Fibroblast of lung (primary cell): ENCODE data around the gene C20orf141. TPM values are rescaled to one million over a fixed set of nuclear protein-coding genes. Genes with fewer than 3 reads are reported as not detected.
"Not testable (repeated sequence)": the region's sequence is repeated elsewhere in the genome, so short reads cannot be mapped to it uniquely, and the experiment has no call there.

Experiments
- DNase-seq, 2 donors: peaks; one replicate each; pipeline versions ENCODE4 v3.0.0 to v3.0.0-alpha.2; 2010; ENCODE audit warnings: low read depth in 2 of 2
- H2AFZ ChIP-seq: 2 replicates; pipeline ENCODE4 v1.5.1; 2012; ENCODE audit warnings: low read length, control low read depth, inconsistent platforms
- H3K27ac ChIP-seq: 2 replicates; pipeline ENCODE4 v1.5.1; 2011; ENCODE audit warnings: low read length, control low read depth; ENCODE audit not compliant: insufficient read depth
- H3K27me3 ChIP-seq: 2 replicates; pipeline ENCODE4 v1.5.1; 2011; ENCODE audit warnings: mild to moderate bottlenecking, low read length; ENCODE audit not compliant: control insufficient read depth, insufficient read depth
- H3K36me3 ChIP-seq: 2 replicates; pipeline ENCODE4 v1.5.1; 2011; ENCODE audit warnings: low read length; ENCODE audit not compliant: control insufficient read depth, insufficient read depth
- H3K4me1 ChIP-seq: 2 replicates; pipeline ENCODE4 v1.5.1; 2011; ENCODE audit warnings: low read length; ENCODE audit not compliant: control insufficient read depth, insufficient read depth; ENCODE audit errors: extremely low read depth
- H3K4me2 ChIP-seq: 2 replicates; pipeline ENCODE4 v1.5.1; 2011; ENCODE audit warnings: low read length, control low read depth; ENCODE audit not compliant: insufficient read depth; ENCODE audit errors: extremely low read depth
- H3K4me3 ChIP-seq, 4 experiments: fragments of 200-600 bp in 1 of 4; sonication (generic) in 1 of 4; replicated peaks in 1 of 4; 2 replicates each; pipeline ENCODE4 v1.5.1; 2011 to 2016; ENCODE audit warnings: low read length in 4 of 4, low read depth in 3 of 4, mild to moderate bottlenecking in 3 of 4, control low read depth in 2 of 4, inconsistent platforms in 1 of 4, mixed read lengths in 1 of 4; ENCODE audit not compliant: insufficient read depth in 1 of 4; ENCODE audit errors: control extremely low read depth in 1 of 4
- H3K79me2 ChIP-seq: 2 replicates; pipeline ENCODE4 v1.5.1; 2012; ENCODE audit warnings: mild to moderate bottlenecking, low read length, inconsistent platforms; ENCODE audit not compliant: control insufficient read depth, insufficient read depth
- H3K9ac ChIP-seq: 2 replicates; pipeline ENCODE4 v1.5.1; 2011; ENCODE audit warnings: mild to moderate bottlenecking, low read length, control low read depth; ENCODE audit not compliant: insufficient read depth
- H3K9me3 ChIP-seq: 2 replicates; pipeline ENCODE4 v1.5.1; 2012; ENCODE audit warnings: low read depth, low read length; ENCODE audit not compliant: control insufficient read depth, insufficient read depth
- H4K20me1 ChIP-seq: 2 replicates; pipeline ENCODE4 v1.5.1; 2011; ENCODE audit warnings: low read length; ENCODE audit not compliant: control insufficient read depth, insufficient read depth; ENCODE audit errors: extremely low read depth
- EZH2 ChIP-seq: IDR thresholded peaks from 2 replicates; pipeline ENCODE4 v1.5.1; 2012; ENCODE audit warnings: low read length, control low read depth, mild to moderate bottlenecking; ENCODE audit errors: missing control alignments
- polyA plus RNA-seq, 2 donors: library from polyadenylated mRNA; depleted of rRNA in 1 of 2; stranded (reverse) in 1 of 2; unstranded in 1 of 2; fragments of >200 nt; gene quantifications; 2 replicates each; pipeline ENCODE4 v1.2.1, GENCODE V29; 2011 to 2012; ENCODE audit warnings: missing spikeins in 1 of 2
- total RNA-seq: library from RNA; depleted of rRNA; stranded (reverse); fragments of >200 nt; gene quantifications from 2 replicates; pipeline ENCODE4 v1.2.1, GENCODE V29; 2014
- TF ChIP-seq, protein P1 (sequence below), 2 donors: IDR thresholded peaks in 1 of 2; conservative IDR thresholded peaks in 1 of 2; 1 replicate in 1 of 2; 2 replicates in 1 of 2; pipeline ENCODE4 v1.5.1; 2011 to 2012; ENCODE audit warnings: low read length in 2 of 2, control low read depth in 1 of 2, inconsistent platforms in 1 of 2, low read depth in 1 of 2, mild to moderate bottlenecking in 1 of 2

C20orf141 gene
- total and polyA plus RNA-seq, 2 donors (not counting 1 experiment from before 2014, with no cell fraction given) = 0.57 TPM; not detected in 1

DNA sequence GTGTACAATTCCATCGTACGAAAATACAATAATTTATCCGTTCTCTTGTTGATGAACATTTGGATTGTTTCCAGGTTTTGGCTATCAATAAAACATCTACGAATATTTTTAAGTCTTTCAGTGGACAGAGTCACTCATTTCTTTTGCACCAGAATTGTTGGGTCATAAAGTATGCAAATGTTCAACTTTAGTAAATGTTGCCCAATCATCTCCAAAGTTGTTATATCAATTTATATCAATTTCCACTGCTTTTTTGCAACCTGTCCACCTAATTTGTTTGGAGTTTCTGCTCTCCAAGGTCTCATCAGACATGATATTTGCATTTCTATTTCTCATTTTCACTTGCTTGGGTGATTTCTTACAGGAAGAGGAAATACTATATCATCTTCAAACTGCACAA is 11.9 kb downstream of the C20orf141 start:
- Histone ChIP-seq H3K27me3 (peaks cover 8% of the 10 kb centered on the region), H3K36me3 (no peaks in the 10 kb centered on the region), H3K79me2 (no peaks in the 10 kb centered on the region), H4K20me1 (no peaks in the 10 kb centered on the region), H3K4me2 (no peak overlapping the region), H3K4me3 (no peak overlapping the region), H3K9me3 (no peaks in the 10 kb centered on the region), H3K4me1 (peaks cover 2% of the 10 kb centered on the region), H2AFZ (no peak overlapping the region), H3K9ac (no peak overlapping the region), H3K27ac (no peak overlapping the region)
- TF ChIP-seq, protein P1, sequence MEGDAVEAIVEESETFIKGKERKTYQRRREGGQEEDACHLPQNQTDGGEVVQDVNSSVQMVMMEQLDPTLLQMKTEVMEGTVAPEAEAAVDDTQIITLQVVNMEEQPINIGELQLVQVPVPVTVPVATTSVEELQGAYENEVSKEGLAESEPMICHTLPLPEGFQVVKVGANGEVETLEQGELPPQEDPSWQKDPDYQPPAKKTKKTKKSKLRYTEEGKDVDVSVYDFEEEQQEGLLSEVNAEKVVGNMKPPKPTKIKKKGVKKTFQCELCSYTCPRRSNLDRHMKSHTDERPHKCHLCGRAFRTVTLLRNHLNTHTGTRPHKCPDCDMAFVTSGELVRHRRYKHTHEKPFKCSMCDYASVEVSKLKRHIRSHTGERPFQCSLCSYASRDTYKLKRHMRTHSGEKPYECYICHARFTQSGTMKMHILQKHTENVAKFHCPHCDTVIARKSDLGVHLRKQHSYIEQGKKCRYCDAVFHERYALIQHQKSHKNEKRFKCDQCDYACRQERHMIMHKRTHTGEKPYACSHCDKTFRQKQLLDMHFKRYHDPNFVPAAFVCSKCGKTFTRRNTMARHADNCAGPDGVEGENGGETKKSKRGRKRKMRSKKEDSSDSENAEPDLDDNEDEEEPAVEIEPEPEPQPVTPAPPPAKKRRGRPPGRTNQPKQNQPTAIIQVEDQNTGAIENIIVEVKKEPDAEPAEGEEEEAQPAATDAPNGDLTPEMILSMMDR (conservative IDR thresholded peaks at IDR 0.05 in 1 of 2, IDR thresholded peaks at IDR 0.05 in 1 of 2; ENCODE audit: low read depth in 1 of 2, low read length in 2 of 2) = no peak
- no peak for TF ChIP-seq EZH2
- no peak for DNase-seq

GRCh38 chr20:2829376-2829775 is 14.6 kb downstream of the C20orf141 start:
- Histone ChIP-seq H3K4me2 (no peak overlapping the region), H3K27ac (no peak overlapping the region), H3K9ac (no peak overlapping the region), H3K9me3 (no peaks in the 10 kb centered on the region), H3K36me3 (no peaks in the 10 kb centered on the region), H3K79me2 (no peaks in the 10 kb centered on the region), H3K4me3 (no peak overlapping the region), H4K20me1 (no peaks in the 10 kb centered on the region), H3K4me1 (no peaks in the 10 kb centered on the region), H3K27me3 (peaks cover 4% of the 10 kb centered on the region), H2AFZ (no peak overlapping the region)
- DNase-seq = no peak
- TF ChIP-seq EZH2 = no peak
- TF ChIP-seq, protein P1 (conservative IDR thresholded peaks at IDR 0.05 in 1 of 2, IDR thresholded peaks at IDR 0.05 in 1 of 2; ENCODE audit: low read depth in 1 of 2, low read length in 2 of 2) = no peak

GRCh38 chr20:2831206-2831605 is 16.4 kb downstream of the C20orf141 start:
- not testable (repeated sequence) for H3K9ac ChIP-seq, H3K4me3 ChIP-seq, H3K4me2 ChIP-seq, H3K27me3 ChIP-seq, H3K9me3 ChIP-seq, H3K4me1 ChIP-seq, DNase-seq, H3K27ac ChIP-seq, H3K79me2 ChIP-seq, H3K36me3 ChIP-seq, H4K20me1 ChIP-seq, H2AFZ ChIP-seq
